ENCODE results near the gene PRADC1. TPM values are rescaled to one million over a fixed set of nuclear protein-coding genes. Genes with fewer than 3 reads are reported as not detected.

PRADC1 gene
- total RNA-seq, 1 experiment from 2014 or later, result 8.6 TPM

GRCh38 chr2:73266061-73266901, 33.2 kb upstream of the PRADC1 start:
- DNase-seq (ENCODE audit: low read depth, low spot score) (no peak), ATAC-seq (no peak)
- no peak overlapping the region for H2AFZ ChIP-seq (ENCODE audit: low read depth, low read length, poor library complexity, severe bottlenecking)
- no peaks in the 10 kb centered on the region for H4K20me1 ChIP-seq (ENCODE audit: insufficient read depth)
- no peaks in the 10 kb centered on the region for H3K9me3 ChIP-seq (ENCODE audit: control insufficient read depth in 1 of 2, insufficient read depth in 1 of 2, low read depth in 1 of 2, low read length in 2 of 2)
- no peaks in the 10 kb centered on the region for H3K9me2 ChIP-seq (ENCODE audit: insufficient read depth)
- no peak overlapping the region for H3K4me2 ChIP-seq (ENCODE audit: low read length)
- CTCF ChIA-PET, result no interaction called here
- no peak overlapping the region for H3K4me3 ChIP-seq (replicated peaks in 1 of 2; ENCODE audit: low read depth in 1 of 2, low read length in 2 of 2)
- intact Hi-C loops (cut with micrococcal nuclease), result no loop called here
- POLR2A ChIA-PET, result no interaction called here
- H3K4me1 ChIP-seq (ENCODE audit: control insufficient read depth in 1 of 2, insufficient read depth in 2 of 2, low read length in 2 of 2), result peaks cover 8 to 33% of the 10 kb centered on the region in 2 experiments
- no TSS peak for BruUV-seq (replicated peaks)
- H3K27ac ChIP-seq (ENCODE audit: low read depth, low read length), result no peak overlapping the region; the same call in 1 of the 2 replicates
- TF ChIP-seq POLR2A (IDR thresholded peaks at IDR 0.05; ENCODE audit: borderline replicate concordance, extremely low read depth, insufficient read depth, insufficient read length) (no peak), JUND (IDR thresholded peaks at IDR 0.05) (no peak), ZNF274 (IDR thresholded peaks at IDR 0.05; ENCODE audit: low read depth, low read length) (no peak), REST (IDR thresholded peaks at IDR 0.05; ENCODE audit: low read depth) (no peak), ATF3 (IDR thresholded peaks at IDR 0.05) (no peak), MAX (IDR thresholded peaks at IDR 0.05) (no peak), SIN3A (IDR thresholded peaks at IDR 0.05; ENCODE audit: low read depth) (no peak), SP1 (IDR thresholded peaks at IDR 0.05; ENCODE audit: low read depth) (no peak), ZBTB33 (IDR thresholded peaks at IDR 0.05; ENCODE audit: extremely low read depth, insufficient replicate concordance, low read length) (no peak), TCF7L2 (IDR thresholded peaks at IDR 0.05; ENCODE audit: borderline replicate concordance, extremely low read depth, insufficient read depth, insufficient read length) (no peak)
- no peak overlapping the region for H3K9ac ChIP-seq (ENCODE audit: low read length)
- RAD21 ChIA-PET (ENCODE audit: low non-redundant PET in 1 of 2, low total read pairs in 2 of 2, uncharacterized antibody in 2 of 2, unreplicated experiment in 2 of 2), result no interaction called here
- H3K27me3 ChIP-seq (ENCODE audit: insufficient read depth, low read length), result no peaks in the 10 kb centered on the region
- peaks cover 30% of the 10 kb centered on the region for H3K79me2 ChIP-seq (ENCODE audit: insufficient read depth, low read length)
- peaks cover 10 to 18% of the 10 kb centered on the region in 2 experiments; a peak in 3 of 4 replicates for H3K36me3 ChIP-seq (ENCODE audit: control insufficient read depth in 1 of 2, insufficient read depth in 2 of 2, low read length in 2 of 2)

Measured in HCT116 (cell line).